ENCODE results near the gene GBP1.
"Not testable (repeated sequence)": the region's sequence is repeated elsewhere in the genome, so short reads cannot be mapped to it uniquely, and the experiment has no call there.

Gene GBP1, protein sequence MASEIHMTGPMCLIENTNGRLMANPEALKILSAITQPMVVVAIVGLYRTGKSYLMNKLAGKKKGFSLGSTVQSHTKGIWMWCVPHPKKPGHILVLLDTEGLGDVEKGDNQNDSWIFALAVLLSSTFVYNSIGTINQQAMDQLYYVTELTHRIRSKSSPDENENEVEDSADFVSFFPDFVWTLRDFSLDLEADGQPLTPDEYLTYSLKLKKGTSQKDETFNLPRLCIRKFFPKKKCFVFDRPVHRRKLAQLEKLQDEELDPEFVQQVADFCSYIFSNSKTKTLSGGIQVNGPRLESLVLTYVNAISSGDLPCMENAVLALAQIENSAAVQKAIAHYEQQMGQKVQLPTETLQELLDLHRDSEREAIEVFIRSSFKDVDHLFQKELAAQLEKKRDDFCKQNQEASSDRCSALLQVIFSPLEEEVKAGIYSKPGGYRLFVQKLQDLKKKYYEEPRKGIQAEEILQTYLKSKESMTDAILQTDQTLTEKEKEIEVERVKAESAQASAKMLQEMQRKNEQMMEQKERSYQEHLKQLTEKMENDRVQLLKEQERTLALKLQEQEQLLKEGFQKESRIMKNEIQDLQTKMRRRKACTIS
- total RNA-seq: 69.5 to 482 reads per million in 2 experiments

DNA sequence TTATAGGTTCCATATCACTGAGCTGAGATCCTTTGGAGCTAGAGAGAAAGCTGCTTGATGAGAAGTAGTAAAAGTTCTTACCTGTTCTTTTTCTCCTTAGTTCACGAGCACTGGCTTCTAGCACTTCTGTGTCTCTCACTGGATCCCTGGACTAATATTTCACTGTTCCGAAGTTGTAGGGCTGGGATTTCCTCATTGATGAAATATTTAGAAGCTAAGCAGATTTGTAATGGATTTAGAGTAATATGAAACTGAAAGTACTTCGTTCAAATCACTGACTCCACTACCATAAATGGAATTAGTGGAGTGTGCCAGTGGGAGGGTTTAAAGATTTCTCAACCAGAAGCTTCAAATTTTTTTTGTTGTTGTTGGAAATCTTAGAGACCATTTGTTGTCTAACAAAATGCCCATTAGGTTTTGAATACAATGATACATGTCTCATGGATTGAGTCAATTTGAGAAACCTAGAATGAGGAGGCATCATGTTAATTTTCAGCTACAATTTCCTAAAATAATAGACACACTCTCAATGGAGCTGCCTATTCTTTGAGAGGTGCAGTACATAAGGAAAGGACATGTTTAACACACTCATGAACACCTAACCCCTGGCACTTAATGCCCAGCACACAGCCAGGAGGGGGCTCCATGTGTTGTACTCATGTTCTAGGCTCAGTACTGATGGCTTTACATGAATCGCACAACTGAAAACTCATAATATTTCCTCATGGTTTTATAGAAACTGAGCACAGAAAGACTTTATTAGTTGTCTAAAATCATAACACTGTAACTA, at the start of gene GBP1:
TSS of gene GBP1 (minus strand) at position 130 of the 790 bp plus-strand sequence. CDS start 1,974 bp downstream, outside the sequence.
- no peak for DNase-seq (ENCODE audit: low read depth)

GRCh38 chr1:89114662-89115061, 49.7 kb upstream of the GBP1 start:
- no peak for DNase-seq (ENCODE audit: low read depth)

DNA sequence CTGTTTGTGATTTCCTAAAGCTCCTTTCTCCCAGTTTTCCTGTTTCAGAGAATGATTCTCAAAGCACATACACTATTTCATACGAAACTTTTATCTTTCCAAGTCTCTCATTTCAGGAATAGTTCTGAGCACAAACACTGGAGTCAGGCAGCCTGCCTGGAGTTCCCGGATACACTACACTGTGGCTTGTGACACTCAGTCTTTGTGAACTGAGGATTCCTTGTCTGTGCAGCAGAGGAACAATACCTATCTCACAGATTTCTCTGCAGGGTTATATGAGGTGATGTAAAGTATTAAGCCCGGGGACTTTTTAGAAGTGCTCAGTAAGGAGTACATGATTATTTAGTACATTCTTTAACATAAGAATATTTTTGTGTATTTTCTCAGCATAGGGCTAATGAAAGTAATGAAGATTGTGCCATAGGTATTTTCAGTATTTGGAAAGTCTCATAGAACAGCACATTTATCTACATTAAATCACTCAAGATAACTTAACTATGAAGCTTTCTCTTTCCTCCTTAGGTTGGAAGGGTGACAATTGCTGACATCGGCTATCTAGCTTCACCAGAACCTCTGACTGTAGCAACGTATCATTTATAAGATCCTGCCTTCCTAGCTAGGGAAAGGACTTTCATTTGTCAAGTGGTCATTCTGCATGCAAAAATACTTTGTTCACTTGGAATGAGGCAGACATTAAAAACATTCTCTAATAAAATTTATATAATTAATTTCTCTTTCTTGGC, 48.0 kb upstream of the GBP1 start:
- DNase-seq (ENCODE audit: low read depth): no peak

- no peak for DNase-seq (ENCODE audit: low read depth)
Measured at GRCh38 chr1:89104687-89105086, 39.7 kb upstream of the GBP1 start.

- no peak for DNase-seq (ENCODE audit: low read depth)
Measured at GRCh38 chr1:89104147-89104546, 39.1 kb upstream of the GBP1 start.

DNA sequence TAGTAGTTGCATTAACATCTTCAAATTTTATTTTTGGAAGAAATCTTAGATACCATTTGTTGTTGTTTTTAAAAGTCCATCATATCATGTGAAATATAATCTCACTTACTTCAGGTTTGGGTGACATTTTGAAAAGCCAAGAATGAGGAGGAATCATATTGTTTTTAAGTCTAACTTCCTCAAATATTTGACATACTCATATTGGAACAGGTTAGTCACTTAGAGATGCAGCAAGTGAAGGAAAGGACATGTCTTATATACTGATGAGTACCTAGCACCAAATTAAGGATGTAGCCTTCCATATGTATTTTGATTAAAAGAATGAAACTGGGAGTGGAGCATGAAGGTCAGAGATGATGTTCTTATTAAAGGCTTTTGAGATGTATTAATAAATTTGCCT, 37.0 kb upstream of the GBP1 start:
- no peak for DNase-seq (ENCODE audit: low read depth)

GRCh38 chr1:89100412-89100811, 35.4 kb upstream of the GBP1 start:
- DNase-seq (ENCODE audit: low read depth): no peak

DNA sequence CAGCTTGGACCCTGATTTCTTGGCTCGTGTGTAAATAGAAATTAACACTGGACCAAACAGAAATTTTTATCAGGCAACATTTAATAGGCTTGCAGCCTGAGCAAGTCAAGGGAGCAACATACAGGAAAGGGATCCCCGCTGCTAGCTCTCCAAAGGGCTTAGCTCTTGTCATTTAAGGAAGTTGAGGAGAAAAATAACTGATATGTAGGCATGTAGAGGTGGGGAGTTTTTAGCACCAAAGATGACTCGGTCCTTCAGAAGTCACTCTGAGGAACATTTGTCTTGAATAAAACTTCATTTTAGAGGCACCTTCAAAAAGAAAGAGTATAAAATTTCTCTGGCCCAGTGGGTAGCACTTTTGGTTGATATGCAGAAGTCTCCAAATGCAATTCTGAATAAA, 33.8 kb upstream of the GBP1 start:
- no peak for DNase-seq (ENCODE audit: low read depth)

DNA sequence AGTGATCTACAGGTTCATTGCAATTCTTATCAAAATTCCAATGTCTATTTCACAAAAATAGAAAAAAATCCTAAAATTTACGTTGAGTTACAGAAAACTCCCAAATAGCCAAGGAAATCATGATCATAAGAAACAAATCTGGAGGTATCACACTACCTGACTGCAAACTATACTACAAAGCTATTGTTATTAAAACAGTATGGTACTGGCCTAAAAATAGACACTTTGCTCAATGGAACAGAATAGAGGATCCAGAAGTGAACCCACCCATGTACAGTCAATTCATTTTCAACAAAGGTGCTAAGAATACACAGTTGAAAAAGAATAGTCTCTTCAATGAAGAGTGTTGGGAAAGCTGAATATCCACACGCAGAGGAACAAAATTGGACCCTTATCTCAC, 30.7 kb upstream of the GBP1 start:
- no peak for DNase-seq (ENCODE audit: low read depth)

DNA sequence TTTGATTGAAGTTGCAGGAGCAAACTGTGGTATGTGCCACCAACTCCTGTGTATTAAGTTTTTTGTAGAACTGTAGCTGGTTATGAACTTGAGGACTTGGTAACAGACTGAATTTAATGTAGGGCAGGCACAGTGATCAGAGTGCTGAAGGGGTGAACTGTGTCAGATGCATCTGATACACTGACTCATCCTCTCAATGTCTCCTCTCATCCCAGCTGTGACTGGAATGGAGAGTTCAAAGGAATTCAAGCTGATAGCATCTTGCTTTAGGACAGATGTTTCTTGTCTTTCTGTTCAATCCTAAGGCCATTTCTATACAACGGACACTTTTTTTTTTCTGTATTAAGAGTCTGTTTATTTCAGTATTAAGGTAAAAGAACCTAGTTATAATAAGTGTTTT, 25.0 kb upstream of the GBP1 start:
- no peak for DNase-seq (ENCODE audit: low read depth)

GRCh38 chr1:89088572-89088971, 23.6 kb upstream of the GBP1 start:
- no peak for DNase-seq (ENCODE audit: low read depth)

DNA sequence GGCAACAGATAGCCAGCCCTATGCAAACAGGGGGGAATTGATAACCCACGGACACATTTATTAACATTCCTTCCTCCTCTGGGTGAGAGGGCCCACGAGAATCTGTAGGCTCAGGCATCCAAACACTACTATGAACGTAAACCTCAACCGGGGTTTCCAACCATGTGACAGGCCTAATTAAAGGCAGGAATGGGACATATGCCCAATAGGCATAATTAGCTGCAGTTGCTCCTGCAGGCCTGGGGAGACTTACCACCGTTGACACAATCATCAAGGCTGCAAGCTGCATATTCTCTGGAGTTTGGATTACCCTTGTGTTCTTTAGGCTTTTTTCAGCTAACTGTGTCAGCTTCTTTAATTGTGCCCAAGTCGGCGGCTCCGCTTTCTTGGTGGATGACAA, 22.2 kb upstream of the GBP1 start:
- no peak for DNase-seq (ENCODE audit: low read depth)

- peak; percentile 36 for DNase-seq (ENCODE audit: low read depth)
Measured at GRCh38 chr1:89085781-89086180, 20.8 kb upstream of the GBP1 start.

DNA sequence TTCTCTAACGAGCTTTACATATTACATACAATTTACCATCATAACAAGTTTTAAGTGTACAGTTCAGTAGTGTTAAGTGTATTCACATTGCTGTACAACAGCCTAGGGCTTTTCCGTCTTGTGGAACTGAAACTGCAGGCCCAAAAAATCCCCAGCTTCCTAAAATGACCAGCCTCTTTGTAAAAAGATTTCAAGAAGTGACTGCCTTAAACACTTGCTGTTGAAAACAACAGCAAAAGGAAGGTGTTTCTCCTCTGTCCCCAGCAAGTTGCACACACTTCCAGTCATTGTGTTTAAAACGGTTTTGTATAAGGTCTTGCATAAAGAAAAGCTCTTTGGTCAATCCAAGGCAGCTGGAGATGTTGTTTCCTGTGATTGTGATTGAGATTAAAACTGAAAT, 16.0 kb upstream of the GBP1 start:
- no peak for DNase-seq (ENCODE audit: low read depth)

DNA sequence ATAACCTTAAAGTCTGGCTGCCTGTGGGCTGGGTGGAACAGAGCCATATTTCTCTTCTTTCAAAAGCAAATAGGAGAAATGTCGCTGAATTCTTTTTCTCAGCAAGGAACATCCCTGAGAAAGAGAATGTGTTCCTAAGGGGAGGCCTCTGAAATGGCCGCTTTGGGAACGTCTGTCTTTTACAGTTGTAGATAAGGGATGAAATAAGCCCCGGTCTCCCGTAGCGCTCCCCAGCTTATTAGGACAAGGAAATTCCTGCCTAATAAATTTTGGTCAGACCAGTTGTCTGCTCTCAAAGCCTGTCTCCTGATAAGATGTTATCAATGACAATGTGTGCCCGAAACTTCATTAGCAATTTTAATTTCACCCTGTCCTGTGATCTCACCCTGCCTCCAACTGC, 15.1 kb upstream of the GBP1 start:
- not testable (repeated sequence) for DNase-seq (ENCODE audit: low read depth)

GRCh38 chr1:89072466-89073065, 7.6 kb upstream of the GBP1 start:
- DNase-seq (ENCODE audit: low read depth): not testable (repeated sequence)

DNA sequence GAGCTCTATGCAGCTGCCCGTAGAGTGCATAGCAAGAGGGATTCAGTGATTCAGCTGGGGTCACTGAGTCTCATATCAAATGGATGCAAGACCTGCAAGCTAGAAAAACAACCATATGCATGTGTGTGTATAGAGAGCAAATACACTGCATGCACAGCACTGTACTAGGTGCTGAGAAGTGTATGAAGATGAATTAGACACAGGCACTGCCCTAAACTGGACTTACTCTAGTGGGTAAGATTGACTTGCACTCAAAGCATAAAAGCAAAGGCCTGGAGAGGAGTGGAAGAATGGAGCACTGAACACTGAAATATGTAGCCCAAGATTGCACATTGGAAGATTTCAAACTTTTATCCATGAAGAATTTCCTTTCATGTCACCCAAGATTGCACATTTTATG, 5.5 kb upstream of the GBP1 start:
- no peak for DNase-seq (ENCODE audit: low read depth)

GRCh38 chr1:89069951-89070350, 4.9 kb upstream of the GBP1 start:
- DNase-seq (ENCODE audit: low read depth): no peak

GRCh38 chr1:89068291-89068690, 3.3 kb upstream of the GBP1 start:
- DNase-seq (ENCODE audit: low read depth): no peak

- DNase-seq (ENCODE audit: low read depth): no peak
Measured at GRCh38 chr1:89064632-89065031, 376 bp downstream of the GBP1 start.

GRCh38 chr1:89063094-89063493, 1.9 kb downstream of the GBP1 start:
- DNase-seq (ENCODE audit: low read depth): no peak

DNA sequence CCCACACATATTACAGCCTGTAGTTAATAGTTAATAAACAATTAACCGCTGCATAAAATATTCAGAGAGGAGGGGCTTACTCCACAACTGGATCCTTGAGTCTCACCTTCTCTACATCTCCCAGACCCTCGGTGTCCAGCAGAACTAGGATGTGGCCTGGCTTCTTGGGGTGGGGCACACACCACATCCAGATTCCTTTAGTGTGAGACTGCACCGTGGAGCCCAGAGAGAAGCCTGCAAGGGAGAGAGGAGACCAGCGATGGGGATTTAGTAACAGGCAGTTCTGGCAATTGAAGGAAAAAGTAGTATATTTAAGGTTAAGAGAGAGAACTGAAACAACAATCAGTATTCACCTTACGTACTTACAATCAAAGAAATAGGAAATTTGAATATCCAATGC, 4.9 kb downstream of the GBP1 start:
- no peak for DNase-seq (ENCODE audit: low read depth)

All from T follicular helper cell (primary cell).